WERI-Rb-1 (cell line): ENCODE results near the gene PATJ.
A peak's percentile ranks its signal among the peaks of the same experiment; 100 is the strongest.
"Not testable (repeated sequence)": the region's sequence is repeated elsewhere in the genome, so short reads cannot be mapped to it uniquely, and the experiment has no call there.

ENCODE experiments used
- DNase-seq: peaks from one replicate; pipeline ENCODE4 v3.0.0-alpha.2; 2020
- H3K27ac ChIP-seq: fragments of 250-450 bp; sonication (Bioruptor Pico); 2 replicates; pipeline ENCODE4 v1.5.1; 2020; ENCODE audit warnings: mild to moderate bottlenecking, moderate library complexity
- H3K27me3 ChIP-seq: fragments of 250-450 bp; sonication (Bioruptor Pico); 2 replicates; pipeline ENCODE4 v1.5.1; 2021; ENCODE audit warnings: mild to moderate bottlenecking, low read depth, moderate library complexity; ENCODE audit not compliant: insufficient read depth, severe bottlenecking
- H3K36me3 ChIP-seq: fragments of 250-450 bp; sonication (Bioruptor Pico); 2 replicates; pipeline ENCODE4 v1.5.1; 2020; ENCODE audit warnings: mild to moderate bottlenecking, moderate library complexity
- H3K4me3 ChIP-seq: 2 replicates; pipeline ENCODE4 v1.5.1; 2011; ENCODE audit warnings: low read depth, mild to moderate bottlenecking, control low read depth, low read length
- H3K9me3 ChIP-seq: fragments of 250-450 bp; sonication (Bioruptor Pico); 2 replicates; pipeline ENCODE4 v1.5.1; 2021; ENCODE audit warnings: mild to moderate bottlenecking, moderate library complexity; ENCODE audit not compliant: severe bottlenecking
- TF ChIP-seq, protein P1 (sequence below): IDR thresholded peaks from 2 replicates; pipeline ENCODE4 v1.5.1; 2011; ENCODE audit warnings: low read depth, mild to moderate bottlenecking, control low read depth, inconsistent platforms, low read length

Gene PATJ

DNA sequence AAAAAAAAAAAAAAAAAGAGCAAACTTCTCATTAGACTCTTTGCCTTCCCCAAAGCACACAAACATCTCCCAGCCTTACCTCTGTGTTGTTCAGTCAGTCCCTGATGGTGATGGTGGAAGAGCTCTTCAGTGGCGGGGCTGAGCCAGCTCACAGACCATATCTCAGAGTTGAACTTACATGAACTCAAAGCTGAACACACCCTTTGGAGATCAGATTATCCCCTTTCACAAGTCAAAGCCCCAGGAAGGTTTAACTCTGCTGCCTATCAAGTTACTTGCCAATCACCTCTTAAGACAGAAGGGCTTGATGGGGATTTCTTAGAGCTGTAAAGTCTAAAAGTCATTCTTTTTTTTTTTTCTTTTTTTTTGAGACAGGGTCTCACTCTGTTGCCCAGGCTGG lies 397.1 kb downstream of the PATJ start:
- Histone ChIP-seq H3K9me3 (no peaks in the 10 kb centered on the region), H3K27ac (peak overlapping the region; percentile 26; the same call in 1 of the 2 replicates), H3K36me3 (no peaks in the 10 kb centered on the region), H3K4me3 (no peak overlapping the region), H3K27me3 (no peaks in the 10 kb centered on the region)
- DNase-seq: peak; percentile 66
- TF ChIP-seq, protein P1, sequence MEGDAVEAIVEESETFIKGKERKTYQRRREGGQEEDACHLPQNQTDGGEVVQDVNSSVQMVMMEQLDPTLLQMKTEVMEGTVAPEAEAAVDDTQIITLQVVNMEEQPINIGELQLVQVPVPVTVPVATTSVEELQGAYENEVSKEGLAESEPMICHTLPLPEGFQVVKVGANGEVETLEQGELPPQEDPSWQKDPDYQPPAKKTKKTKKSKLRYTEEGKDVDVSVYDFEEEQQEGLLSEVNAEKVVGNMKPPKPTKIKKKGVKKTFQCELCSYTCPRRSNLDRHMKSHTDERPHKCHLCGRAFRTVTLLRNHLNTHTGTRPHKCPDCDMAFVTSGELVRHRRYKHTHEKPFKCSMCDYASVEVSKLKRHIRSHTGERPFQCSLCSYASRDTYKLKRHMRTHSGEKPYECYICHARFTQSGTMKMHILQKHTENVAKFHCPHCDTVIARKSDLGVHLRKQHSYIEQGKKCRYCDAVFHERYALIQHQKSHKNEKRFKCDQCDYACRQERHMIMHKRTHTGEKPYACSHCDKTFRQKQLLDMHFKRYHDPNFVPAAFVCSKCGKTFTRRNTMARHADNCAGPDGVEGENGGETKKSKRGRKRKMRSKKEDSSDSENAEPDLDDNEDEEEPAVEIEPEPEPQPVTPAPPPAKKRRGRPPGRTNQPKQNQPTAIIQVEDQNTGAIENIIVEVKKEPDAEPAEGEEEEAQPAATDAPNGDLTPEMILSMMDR: no peak

DNA sequence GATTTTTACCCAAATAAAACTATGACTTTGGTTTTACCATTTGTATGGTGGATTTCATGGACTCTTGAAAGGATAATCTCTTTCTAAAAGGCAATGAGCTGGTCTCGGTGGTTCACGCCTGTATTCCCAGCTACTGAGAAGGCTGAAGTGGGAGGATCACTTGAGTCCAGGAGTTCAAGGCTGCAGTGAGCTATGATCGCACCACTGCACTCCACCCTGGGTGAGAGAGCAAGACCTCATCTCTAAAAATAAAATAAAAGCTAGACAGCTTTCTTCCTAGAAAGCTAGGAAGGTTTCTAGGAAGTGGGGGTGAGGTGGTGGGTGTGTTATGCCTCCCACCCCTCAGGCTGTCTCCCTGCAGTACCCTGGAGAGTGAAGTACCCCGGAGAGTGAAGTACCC lies 398.4 kb downstream of the PATJ start:
- TF ChIP-seq, protein P1: no peak
- DNase-seq: no peak
- Histone ChIP-seq H3K36me3 (no peaks in the 10 kb centered on the region), H3K4me3 (no peak overlapping the region), H3K27ac (no peak overlapping the region), H3K9me3 (no peaks in the 10 kb centered on the region), H3K27me3 (no peaks in the 10 kb centered on the region)

GRCh38 chr1:62142496-62142895 lies 400.2 kb downstream of the PATJ start:
- DNase-seq: no peak
- TF ChIP-seq, protein P1: no peak
- no peak overlapping the region for H3K4me3 ChIP-seq
- H3K27me3 ChIP-seq: no peaks in the 10 kb centered on the region
- H3K36me3 ChIP-seq: no peaks in the 10 kb centered on the region
- H3K9me3 ChIP-seq: no peaks in the 10 kb centered on the region
- no peak overlapping the region for H3K27ac ChIP-seq

- DNase-seq: peak; percentile 59
- no peaks in the 10 kb centered on the region for H3K27me3 ChIP-seq
Measured at GRCh38 chr1:62144238-62144831, 402.1 kb downstream of the PATJ start.

GRCh38 chr1:62159940-62160348 lies 417.7 kb downstream of the PATJ start:
- H3K36me3 ChIP-seq: no peaks in the 10 kb centered on the region
- H3K4me3 ChIP-seq: no peak overlapping the region
- no peak overlapping the region for H3K27ac ChIP-seq
- DNase-seq: no peak
- no peaks in the 10 kb centered on the region for H3K9me3 ChIP-seq
- TF ChIP-seq, protein P1: no peak
- H3K27me3 ChIP-seq: no peaks in the 10 kb centered on the region

More at GRCh38 chr1:62144238-62144831, 402.1 kb downstream of the PATJ start:
- Histone ChIP-seq H3K27ac (no peak overlapping the region), H3K9me3 (no peaks in the 10 kb centered on the region), H3K4me3 (no peak overlapping the region), H3K36me3 (no peaks in the 10 kb centered on the region; the same call in 1 of the 2 replicates)
- TF ChIP-seq, protein P1: peak; percentile 68

DNA sequence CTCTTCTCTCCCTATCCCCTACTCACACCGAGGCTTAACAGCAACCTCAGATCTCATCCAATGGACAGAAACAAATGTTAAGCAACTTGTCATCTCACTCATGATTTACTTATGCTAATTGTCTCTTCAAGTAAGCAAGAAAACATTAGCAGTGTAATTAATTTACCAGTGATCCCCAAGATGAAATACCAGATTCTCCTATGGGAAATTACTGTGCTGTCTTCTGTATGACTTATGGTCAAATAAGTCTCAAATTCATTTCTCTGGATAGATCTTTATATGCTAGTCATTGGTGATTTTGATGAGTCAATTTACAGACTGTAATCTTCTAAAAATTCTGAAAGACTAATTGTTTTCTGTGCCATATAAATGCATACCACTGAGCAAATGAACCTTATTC lies 419.4 kb downstream of the PATJ start:
- Histone ChIP-seq H3K4me3 (no peak overlapping the region), H3K27me3 (no peaks in the 10 kb centered on the region), H3K36me3 (no peaks in the 10 kb centered on the region), H3K9me3 (no peaks in the 10 kb centered on the region), H3K27ac (no peak overlapping the region)
- TF ChIP-seq, protein P1: no peak
- no peak for DNase-seq

DNA sequence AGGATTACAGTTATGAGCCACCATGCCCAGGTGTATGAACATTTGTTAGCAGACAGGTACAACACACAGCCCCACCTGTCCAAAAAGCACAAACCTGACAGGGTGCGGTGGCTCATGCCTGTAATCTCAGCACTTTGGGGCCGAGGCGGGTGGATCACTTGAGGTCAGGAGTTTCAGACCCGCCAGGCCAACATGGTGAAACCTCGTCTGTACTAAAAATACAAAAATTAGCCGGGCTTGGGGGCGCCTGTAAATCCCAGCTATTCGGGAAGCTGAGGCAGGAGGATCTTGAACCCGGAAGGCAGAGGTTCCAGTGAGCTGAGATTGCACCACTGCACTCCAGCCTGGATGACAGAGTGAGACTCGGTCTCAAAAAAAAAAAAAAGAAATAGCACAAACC lies 428.1 kb downstream of the PATJ start:
- not testable (repeated sequence) for H3K9me3 ChIP-seq, H3K36me3 ChIP-seq, DNase-seq, H3K4me3 ChIP-seq, H3K27me3 ChIP-seq
- peak overlapping the region; percentile 67 for H3K27ac ChIP-seq
